ENCODE results near the gene NR1I3.
"Not testable (repeated sequence)": the region's sequence is repeated elsewhere in the genome, so short reads cannot be mapped to it uniquely, and the experiment has no call there.

NR1I3 gene

DNA sequence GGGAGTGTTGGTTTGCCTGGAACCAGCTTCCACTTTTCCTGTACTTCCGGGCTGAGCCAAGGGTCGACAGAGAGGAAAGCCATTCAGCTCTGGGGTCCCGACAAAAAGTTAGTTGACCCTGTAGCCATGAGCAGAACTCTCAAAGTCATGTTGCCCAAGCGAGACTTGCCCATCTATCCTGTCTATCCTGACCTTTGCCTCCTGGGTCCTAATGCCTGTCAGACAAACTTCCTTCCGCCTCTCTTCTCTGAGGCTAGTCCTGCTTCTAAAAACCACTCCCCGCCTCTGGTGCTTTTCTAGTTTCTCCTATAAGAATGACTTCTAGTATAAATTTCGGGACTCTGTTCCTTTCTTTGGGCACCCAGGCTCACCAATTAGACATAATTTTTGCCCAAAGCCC is 12.8 kb upstream of the NR1I3 start:
- DNase-seq (ENCODE audit: low read depth in 2 of 2): no peak

DNA sequence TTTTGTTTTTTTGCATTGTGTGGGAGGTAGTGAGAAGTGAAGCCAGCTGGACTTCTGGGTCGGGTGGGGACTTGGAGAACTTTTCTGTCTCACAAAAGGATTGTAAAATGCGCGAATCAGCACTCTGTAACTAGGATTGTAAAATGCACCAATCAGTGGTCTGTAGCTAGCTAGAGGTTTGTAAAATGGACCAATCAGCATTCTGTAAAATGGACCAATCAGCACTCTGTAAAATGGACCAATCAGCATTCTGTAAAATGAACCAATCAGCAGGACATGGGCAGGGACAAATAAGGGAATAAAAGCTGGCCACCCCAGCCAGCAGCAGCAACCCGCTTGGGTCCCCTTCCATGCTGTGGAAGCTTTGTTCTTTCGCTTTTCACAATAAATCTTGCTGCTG is 12.1 kb upstream of the NR1I3 start:
- DNase-seq (ENCODE audit: low read depth in 2 of 2): not testable (repeated sequence)

DNA sequence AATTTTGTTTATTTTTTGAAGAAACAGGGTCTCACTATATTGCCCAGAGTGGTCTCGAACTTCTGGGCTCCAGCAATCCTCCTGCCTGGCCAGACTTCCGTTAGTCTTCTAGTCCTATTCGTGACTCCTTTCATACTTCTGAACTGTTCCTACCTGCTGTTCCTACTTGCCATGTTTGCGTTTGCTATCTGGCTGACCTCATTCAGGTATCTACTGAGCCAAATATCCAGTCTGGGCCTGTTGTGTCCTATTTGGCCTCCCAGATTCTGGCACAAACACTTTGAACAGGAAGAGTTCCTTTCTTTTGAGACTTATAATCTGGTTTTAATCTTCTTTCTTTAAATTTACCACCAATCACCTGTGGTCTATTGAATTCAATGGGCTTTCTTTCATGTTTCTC is 6.9 kb upstream of the NR1I3 start:
- DNase-seq (ENCODE audit: low read depth in 2 of 2): no peak

DNA sequence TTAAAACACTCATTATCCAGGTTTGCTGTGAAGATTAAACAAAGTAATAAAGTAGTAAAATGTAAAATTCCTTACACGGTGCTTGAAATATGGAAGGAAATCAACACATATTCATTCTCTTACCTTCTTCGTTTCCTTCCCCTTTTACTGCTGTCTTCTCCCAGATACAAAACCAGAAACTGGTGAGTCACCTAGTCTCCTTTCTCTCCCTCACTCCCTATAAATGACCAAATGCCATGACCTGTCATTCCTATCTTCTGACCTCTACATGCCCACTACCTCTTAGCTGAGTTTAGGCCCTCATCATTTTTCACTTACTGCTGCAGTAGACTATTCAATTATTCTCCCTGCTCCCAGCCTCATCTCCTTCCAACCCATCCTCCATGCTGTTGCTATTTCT is 4.3 kb upstream of the NR1I3 start:
- no peak for DNase-seq (ENCODE audit: low read depth in 2 of 2)

DNA sequence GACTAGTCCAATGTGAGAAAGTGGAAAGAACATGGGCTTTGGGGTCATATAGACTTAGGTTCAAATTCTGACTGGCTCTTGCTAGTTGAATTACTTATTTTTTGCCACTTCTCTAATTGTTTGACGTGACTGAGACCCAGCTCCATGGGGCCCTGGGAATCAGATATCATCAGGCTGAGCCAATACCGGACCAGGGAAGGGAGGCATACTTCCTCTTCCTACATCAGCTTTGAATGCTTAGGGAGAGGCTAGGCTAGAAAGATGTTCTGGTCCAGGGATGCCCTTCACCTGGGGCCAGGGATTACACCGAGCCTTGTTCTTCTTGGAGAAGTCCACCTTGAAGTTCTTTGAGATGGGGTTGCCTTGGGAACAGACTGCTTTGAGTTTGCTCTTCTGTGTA is 3.7 kb upstream of the NR1I3 start:
- DNase-seq (ENCODE audit: low read depth in 2 of 2): no peak

DNA sequence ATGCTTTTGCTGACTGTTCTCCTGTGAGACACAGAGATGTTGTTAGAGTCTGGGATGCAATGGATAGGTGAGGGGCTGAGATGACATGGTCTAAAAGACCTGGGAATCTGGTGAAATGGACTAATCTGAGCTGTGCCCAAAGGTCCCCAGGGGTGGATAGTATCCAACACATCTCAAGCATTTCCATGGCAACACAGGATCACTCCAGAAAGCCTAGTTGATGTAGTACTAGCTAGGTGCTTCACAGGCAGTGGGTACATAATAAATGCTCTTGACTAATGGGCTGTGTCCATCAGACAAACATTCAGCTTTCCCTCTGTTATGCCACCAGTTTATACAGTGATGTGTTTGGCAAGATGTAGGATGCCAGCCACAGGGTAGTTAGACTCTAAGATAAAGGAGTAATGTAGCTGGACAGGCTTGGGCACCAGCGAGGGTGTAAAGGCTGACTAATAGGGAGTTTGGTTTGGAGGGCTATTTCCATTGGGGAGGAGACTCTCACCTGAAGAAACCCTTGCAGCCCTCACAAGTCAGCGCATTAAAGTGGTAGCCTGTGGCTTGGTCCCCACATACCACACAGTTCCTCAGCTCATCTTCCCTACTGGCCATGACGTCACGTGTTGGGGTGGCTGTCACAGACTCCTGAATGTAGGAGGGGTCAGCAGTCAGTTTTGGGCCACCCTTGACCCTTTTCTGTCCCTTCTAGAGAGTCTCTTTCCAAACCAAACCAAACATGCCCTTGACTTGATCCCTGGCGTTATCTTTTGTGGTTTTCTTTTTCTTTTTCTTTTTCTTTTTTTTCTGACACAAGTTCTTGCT is 1.8 kb downstream of the NR1I3 start:
- DNase-seq (ENCODE audit: low read depth in 2 of 2): no peak

DNA sequence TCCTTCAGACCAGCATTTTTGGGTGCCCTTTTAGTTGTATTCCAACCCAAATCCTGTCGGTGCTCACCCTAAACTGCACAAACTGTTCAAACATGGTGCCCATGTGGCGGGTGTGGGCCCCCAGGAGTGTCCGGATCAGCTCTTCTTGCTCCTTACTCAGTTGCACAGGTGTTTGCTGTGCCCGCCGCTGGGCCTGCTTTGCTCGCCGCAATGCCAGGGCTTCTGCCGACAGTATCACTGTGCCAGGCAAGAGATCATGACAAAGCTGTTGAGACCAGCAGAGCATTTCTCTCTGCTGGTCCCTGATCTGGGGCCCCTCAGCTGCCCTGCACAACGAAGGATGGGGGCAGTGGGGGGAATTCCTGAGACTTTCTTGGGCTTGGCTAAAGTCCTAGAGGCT is 4.9 kb downstream of the NR1I3 start:
- DNase-seq (ENCODE audit: low read depth in 2 of 2): no peak

DNA sequence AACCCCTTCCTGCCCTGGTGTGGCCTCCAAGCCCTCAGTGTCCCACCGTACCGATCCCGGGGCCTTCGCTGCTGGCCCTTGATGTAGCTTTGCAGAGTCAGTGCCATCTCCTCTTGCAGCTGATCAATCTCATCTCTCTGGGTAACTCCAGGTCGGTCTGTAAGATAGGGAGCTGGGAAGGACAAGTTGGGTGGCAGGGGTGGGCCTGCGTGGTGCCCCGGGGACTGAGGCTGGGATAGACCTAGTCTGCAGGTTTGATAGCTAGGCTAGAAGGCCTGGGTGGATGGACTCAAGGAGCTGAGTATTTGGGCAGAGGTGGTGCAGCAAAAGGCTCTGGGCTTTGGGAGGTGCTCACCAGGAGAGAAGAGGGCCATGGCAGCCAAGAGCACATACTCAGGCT is 7.2 kb downstream of the NR1I3 start:
- no peak for DNase-seq (ENCODE audit: low read depth in 2 of 2)

DNA sequence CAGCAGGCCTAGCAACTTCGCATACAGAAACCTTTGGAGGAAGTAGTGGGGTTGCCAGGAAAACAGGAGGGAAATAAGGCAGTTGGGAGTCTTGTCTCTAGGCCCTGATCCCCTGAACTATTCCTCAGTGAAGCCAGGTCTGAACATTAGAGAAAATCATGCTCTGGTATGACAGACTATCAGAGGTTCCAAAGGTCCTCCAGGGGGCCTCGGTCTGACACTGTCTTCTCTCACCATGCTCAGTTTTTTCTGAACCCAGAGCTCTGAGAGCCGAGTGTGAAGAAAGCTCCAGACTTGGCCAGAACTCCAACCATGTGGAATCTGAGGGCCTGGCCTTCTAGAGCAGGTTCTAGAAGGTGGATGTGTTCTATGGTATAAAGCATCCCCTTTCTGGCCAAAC is 8.1 kb downstream of the NR1I3 start:
- no peak for DNase-seq (ENCODE audit: low read depth in 2 of 2)

DNA sequence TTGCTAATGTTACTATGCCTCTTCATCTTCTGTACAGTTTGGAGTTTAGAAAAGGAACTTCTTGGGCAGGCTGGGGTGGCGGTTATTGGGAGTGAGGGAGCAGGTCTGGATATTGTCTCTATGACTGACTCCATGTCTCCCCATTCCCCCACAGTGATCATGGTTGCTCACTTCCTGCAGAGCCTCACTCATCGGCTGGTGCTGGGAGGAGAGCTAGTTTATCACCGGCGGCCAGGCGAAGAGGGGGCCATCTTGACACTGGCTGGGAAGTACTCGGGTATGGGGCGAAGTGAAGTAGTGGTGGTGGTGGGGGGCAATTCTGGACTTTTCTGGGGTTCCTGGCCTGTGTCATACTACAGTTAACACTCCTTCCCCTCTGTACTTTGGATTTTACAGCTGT is 10.0 kb downstream of the NR1I3 start:
- no peak for DNase-seq (ENCODE audit: low read depth in 2 of 2)

DNA sequence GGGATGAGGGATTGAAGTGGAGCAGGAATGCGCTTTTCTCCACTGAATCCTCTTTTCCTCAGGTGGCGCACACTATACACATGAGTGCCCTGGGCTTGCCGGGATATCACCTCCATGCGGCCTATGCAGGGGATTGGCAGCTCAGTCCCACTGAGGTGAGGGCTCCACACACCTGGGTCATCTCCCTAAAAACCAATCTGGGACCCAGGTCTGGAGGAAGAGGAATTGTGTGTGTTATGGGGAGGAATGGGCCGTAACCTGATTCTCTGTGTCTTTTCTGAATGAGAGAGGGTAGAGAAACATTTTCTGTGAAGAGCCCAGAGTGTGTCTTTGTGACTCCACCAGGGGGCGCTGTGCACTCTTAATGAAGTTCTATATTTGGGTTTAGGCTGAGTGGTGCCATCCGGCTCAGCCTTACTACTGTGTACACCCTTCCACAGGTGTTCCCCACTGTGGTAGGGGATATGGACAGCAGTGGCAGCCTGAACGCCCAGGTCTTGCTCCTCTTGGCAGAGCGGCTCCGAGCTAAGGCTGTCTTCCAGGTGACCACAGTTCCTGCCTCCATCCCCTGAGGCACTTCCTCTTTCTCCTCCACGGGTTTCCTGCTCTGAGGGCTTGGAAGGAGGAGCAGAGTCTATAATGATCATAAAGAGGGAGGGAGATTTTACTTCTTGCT is 10.7 kb downstream of the NR1I3 start:
- DNase-seq (ENCODE audit: low read depth in 2 of 2): peak; percentile 64 to 67

DNA sequence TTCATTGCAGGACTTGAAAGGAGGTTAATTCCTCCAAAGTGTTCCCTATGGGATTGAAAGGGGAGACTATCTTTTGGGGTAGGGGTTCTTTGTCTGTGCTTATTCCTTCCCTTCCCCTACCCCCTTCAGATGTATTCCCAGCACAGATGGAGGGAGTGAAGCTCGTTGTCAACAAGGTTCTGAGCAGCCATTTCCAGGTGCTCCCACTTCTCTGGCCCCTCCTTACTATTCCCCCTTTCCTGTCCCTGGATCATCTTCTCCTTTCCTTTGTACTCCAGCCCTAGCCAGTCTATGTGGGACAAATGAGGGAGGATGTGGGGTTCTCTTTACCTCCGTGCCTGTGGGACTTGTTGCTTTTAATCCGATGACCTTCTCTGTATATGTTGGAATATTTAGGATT is 11.2 kb downstream of the NR1I3 start:
- no peak for DNase-seq (ENCODE audit: low read depth in 2 of 2)

DNA sequence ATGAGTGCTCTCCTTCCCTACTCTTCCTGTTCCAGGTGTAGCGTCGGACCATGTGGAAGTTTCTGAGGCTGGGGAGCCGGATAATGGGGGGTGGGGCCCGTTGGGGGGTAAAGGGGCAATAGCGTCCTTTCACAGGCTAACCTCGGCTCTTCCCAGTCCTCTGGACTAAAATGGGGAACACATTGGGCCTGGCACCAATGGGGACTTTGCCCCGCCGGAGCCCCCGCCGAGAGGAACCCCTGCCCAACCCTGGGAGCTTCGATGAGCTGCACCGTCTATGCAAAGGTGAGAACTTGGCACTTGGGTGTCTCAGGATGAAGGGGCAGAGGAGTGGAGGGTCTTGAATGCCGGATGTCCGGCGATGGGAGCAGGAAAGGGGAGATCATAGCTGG is 11.7 kb downstream of the NR1I3 start:
- no peak for DNase-seq (ENCODE audit: low read depth in 2 of 2)

DNA sequence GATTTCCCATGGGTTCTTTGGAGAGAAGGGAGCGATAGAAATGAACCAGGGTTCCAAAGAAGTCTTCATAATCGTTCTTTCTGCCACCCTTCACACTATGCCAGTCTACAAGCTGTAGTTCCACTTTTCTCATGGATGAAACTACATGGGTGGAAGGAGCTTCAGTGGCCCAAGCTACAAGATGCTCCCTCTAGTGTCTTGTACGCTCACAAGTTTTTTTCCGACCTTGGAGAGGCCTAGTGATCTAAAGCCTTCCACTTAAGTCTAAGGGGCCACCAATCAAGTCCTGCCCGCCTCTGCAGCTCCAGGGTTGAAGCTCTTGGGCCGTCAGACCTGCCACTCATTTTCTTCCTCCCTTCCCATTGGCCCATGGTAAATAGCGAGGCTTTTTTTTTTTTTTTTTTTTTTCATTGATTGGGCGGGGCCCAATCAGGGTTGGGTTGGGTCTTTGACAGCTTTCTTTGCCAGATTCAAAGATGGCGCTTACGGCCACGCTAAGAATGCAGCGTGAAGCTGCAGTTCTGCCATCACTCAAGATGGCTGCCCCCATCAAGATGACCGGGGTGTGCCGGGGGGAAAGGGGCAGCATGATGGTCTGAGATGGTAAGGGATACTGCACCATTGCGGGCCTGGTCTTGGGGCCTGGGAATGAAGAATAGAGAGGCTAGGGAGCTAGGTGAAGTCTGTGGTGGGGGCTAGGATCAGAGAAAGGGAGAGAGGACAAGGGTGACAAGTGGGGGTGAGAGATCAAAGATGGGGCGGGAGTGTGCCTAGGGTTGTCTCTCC is 12.3 kb downstream of the NR1I3 start, which contains the start of gene TOMM40L:
Gene TOMM40L (plus strand): TSS at position 527 of the 786 bp plus-strand sequence. CDS start 430 bp downstream, outside the sequence.
- DNase-seq (ENCODE audit: low read depth in 2 of 2): peak; percentile 73 to 83

DNA sequence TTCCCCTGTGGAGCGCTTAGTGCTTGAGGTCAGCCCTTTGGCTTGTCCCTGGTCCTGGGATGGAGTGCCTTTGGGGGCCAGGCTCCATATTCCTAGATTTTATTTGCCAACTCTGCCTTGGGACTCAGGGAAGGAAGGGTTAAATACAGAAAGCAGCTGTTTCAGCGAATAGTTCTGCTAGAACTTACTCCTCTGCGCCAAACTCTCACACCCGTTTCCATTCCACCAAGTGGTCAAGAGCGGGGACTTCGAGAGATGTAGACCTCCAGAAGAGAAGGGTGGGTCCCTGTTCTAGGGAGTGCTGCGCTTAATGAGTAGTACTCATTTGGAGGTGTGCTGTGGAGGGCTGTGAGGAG is 12.8 kb downstream of the NR1I3 start:
- no peak for DNase-seq (ENCODE audit: low read depth in 2 of 2)

DNA sequence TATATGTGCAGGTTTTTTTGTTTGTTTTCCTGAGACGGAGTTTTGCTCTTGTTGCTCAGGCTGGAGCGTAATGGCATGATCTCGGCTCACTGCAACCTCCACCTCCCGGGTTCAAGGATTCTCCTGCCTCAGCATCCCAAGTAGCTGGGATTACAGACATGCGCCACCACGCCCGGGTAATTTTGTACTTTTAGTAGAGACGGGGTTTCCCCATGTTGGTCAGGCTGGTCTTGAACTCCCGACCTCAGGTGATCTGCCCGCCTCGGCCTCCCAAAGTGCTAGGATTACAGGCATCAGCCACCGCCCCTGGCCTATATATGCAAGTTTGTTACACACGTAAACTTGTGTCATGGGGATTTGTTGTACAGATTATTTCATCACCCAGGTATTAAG is 13.3 kb downstream of the NR1I3 start:
- not testable (repeated sequence) for DNase-seq (ENCODE audit: low read depth in 2 of 2)

DNA sequence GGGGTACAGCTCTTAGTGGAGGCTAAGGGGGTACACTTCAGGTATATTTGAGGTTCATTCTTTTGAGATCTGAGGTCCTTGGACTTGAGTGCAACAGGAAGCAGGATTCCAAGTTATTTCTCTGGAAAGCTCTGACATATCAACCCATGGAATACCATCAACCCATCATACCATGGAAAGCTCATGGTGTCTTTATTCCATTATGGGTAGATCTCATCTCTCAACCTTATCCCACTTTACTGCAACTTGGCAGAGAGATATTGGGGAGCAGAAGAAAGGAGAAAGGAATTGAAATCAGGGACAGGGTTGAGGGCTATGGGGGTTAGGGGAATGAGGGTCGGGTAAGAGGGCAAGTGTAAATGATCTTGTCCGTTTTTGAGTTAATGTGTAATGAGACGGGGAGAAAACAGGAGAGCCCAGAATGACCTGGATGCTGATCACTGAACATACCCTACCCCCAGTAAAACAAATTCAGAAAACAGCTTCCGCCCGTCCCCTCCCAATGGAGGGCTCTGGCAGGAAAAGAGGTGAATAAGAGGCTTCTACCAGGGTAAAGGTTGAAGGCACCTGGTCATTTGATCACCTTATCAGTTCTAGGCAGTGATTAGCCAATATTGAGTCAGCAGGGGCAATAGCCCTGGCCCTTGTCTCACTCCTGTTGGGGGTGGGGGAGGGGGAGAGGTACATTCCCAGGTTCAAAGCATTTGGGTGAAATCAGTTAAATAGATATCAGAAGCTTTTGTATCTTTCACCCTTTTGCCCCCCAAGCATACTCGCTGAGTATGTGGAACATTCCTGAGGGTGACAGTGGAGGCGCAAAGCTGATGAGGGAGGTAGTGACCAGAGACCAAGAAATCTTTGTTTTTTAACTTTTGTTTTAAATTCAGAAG is 14.0 kb downstream of the NR1I3 start:
- no peak for DNase-seq (ENCODE audit: low read depth in 2 of 2)

DNA sequence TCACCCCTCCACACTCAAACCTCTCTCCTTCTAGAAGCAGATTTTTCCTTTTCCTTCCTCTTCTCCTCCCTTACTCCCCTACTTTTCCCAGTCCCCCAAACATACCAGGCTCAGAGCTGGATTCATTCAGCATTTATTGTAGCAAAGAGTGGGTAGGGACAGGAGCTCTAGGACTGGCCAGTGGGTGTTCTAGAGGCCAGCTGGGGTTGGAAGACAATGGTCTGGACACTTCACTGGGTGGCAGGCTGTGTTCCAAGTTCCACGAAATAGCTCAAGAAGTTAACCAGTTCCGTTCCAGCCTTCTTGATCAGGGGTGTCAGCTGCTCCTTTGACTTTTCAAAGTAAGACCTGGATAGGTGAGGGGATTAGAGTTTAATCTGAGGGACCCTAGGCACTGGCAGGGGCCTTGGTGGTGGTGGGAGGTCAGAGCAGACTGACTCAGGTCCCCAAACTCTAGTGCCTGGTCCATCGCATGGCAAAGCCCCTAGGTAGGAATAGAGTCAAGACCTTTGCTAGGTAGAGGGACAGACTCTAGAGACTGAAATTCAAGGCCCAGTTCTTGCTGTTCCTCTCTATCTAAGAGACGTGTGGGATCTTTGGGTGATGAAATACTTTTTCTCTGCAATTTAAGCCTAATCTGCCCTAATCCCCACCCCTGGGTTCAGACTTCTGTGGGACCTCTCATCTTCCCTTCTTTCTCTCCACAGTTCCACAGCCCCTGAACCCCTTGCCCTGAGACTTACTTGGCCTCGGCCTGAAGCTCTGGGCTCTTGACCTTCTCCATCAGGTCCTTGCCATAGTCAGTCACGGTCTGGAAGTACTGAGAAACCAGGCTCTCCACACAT is 15.6 kb downstream of the NR1I3 start:
- DNase-seq (ENCODE audit: low read depth in 2 of 2): no peak

DNA sequence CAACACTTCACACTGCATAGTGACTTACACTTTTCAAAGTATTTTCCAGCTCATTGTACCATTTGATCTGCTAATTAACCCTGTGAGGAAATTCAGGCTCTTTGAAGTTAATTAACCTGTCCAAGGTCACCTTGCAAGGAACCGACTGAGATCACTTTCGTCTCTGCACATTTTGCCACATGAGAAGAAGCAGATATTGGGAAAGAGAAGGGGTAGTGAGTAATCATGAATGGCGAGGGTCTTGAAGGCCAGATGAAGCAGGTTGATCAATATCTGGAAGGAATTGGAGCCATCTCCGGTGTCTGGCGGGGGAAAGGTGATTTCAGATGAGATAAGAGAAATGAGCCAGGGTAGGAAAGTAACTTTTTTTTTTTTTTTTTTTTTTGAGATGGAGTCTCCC is 18.0 kb downstream of the NR1I3 start:
- DNase-seq (ENCODE audit: low read depth in 2 of 2): no peak

DNA sequence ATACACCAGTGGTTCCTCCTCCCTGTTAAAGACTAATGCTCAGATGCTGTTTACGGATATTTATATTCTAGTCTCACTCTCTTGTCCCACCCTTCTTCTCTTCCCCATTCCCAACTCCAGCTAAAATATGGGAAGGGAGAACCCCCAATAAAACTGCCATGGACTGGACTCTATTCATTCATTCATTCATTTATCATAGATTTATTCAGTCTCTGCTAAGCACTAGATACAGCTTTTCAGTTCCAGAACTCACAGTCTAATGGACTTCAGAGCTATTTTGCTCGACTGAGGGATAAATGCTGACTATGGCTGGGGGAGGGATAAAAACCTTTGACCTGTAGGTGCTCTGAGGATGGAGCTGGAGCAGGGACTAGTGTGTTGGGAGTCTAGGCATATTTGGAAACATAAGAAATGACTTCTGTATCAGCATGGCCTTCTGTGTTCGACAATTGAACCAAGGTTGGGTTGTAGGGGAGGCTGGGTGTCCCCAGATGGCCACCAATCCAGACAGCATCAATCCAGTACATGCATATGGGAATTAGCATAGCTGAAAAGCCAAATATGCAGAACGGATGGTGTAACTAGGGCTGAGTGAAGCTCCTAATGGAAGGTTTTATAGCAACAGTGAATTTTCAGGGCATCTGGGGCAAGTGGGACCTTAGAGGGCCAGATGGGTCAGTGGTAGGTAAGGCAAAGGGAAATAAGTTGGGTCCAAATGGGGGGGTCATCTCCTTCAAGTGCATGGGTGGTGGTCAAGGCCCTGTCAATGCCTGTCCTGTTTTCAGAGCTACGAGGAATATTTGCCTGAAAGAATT is 18.7 kb downstream of the NR1I3 start:
- DNase-seq (ENCODE audit: low read depth in 2 of 2): no peak

Measured in stimulated activated CD8-positive, alpha-beta memory T cell treated with anti-CD3 and anti-CD28 coated beads, Interleukin-15, amount 100 ng/mL, for 48 hours (primary cell).